SK-N-SH treated with all-trans-retinoic acid at 6 μM for 48 hours (cell line): ENCODE measurements around the gene DLG2.

Source experiments
- CREB5 ChIP-seq: fragments of 250-450 bp; sonication (Bioruptor Pico); IDR thresholded peaks from 2 replicates; pipeline ENCODE4 v1.5.1; 2020; ENCODE audit warnings: low read depth, mild to moderate bottlenecking, moderate library complexity
- OSR1 ChIP-seq: fragments of 250-450 bp; sonication (Bioruptor Pico); IDR thresholded peaks from 2 replicates; pipeline ENCODE4 v1.8.0; 2022; ENCODE audit warnings: moderate library complexity, mild to moderate bottlenecking, inconsistent platforms
- RARB ChIP-seq: fragments of 250-450 bp; sonication (Bioruptor Pico); IDR thresholded peaks from 2 replicates; pipeline ENCODE4 v1.8.0; 2021; ENCODE audit warnings: mild to moderate bottlenecking, moderate library complexity
- TCF4 ChIP-seq: fragments of 250-450 bp; sonication (Bioruptor Pico); IDR thresholded peaks from 2 replicates; pipeline ENCODE4 v1.8.0; 2021; ENCODE audit warnings: mild to moderate bottlenecking, moderate library complexity, borderline replicate concordance
- TOX ChIP-seq: fragments of 250-450 bp; sonication (Bioruptor Pico); IDR thresholded peaks from 2 replicates; pipeline ENCODE4 v1.8.0; 2021; ENCODE audit warnings: mild to moderate bottlenecking, moderate library complexity, borderline replicate concordance
- ZFP3 ChIP-seq: fragments of 250-450 bp; sonication (Bioruptor Pico); IDR thresholded peaks from 2 replicates; pipeline ENCODE4 v1.5.0; 2020; ENCODE audit warnings: mild to moderate bottlenecking, moderate library complexity
- ZNF8 ChIP-seq: fragments of 450-650 bp; formaldehyde crosslinking; IDR thresholded peaks from 2 replicates; pipeline ENCODE4 v1.5.0; 2020; ENCODE audit warnings: mild to moderate bottlenecking, moderate library complexity
- TF ChIP-seq, protein P1 (sequence below): fragments of 250-450 bp; sonication (Bioruptor Pico); IDR thresholded peaks from 2 replicates; pipeline ENCODE4 v1.8.0; 2020; ENCODE audit warnings: mild to moderate bottlenecking, moderate library complexity, borderline replicate concordance

- TF ChIP-seq RARB (CRISPR knock-in tag), result no peak
- TF ChIP-seq ZNF8, result no peak
- TF ChIP-seq OSR1 (CRISPR knock-in tag), result no peak
- TF ChIP-seq CREB5 (CRISPR knock-in tag), result no peak
- no peak for TF ChIP-seq TCF4 (CRISPR knock-in tag)
- no peak for TF ChIP-seq ZFP3 (CRISPR knock-in tag)
- TF ChIP-seq, protein P1, sequence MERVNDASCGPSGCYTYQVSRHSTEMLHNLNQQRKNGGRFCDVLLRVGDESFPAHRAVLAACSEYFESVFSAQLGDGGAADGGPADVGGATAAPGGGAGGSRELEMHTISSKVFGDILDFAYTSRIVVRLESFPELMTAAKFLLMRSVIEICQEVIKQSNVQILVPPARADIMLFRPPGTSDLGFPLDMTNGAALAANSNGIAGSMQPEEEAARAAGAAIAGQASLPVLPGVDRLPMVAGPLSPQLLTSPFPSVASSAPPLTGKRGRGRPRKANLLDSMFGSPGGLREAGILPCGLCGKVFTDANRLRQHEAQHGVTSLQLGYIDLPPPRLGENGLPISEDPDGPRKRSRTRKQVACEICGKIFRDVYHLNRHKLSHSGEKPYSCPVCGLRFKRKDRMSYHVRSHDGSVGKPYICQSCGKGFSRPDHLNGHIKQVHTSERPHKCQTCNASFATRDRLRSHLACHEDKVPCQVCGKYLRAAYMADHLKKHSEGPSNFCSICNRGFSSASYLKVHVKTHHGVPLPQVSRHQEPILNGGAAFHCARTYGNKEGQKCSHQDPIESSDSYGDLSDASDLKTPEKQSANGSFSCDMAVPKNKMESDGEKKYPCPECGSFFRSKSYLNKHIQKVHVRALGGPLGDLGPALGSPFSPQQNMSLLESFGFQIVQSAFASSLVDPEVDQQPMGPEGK, result no peak
- TF ChIP-seq TOX (CRISPR knock-in tag), result no peak
These were observed 2170.6 kb downstream of the DLG2 start for GRCh38 chr11:83456566-83456965.
